PC-3 (cell line): Measurements from ENCODE around the gene NRCAM. TPM values are rescaled to one million over a fixed set of nuclear protein-coding genes. Genes with fewer than 3 reads are reported as not detected.
A peak's percentile ranks its signal among the peaks of the same experiment; 100 is the strongest.

ENCODE experiments used
- ATAC-seq: fragments of 200-7000 bp; cut with Tn5 transposase; 2 replicates; pipeline ENCODE4 v1.9.1; 2020; ENCODE audit warnings: mild to moderate bottlenecking, moderate library complexity
- BruUV-seq: library from RNA; stranded (reverse); fragments of 400-500 nt; replicated peaks from 2 replicates; lab custom pipeline; 2021; lab: Mats Ljungman, UMichigan
- CTCF ChIA-PET: fragments of 300-600 bp; sonication (Branson Sonifier 250); formaldehyde crosslinking; loops from one replicate; lab custom pipeline; 2022; ENCODE audit warnings: antibody characterized with exemption; lab: Charles Lee
- POLR2A ChIA-PET: fragments of 300-600 bp; sonication (Branson Sonifier 250); formaldehyde crosslinking; loops from one replicate; lab custom pipeline; 2022; ENCODE audit warnings: antibody characterized with exemption; ENCODE audit not compliant: unreplicated experiment; lab: Charles Lee
- DNase-seq: peaks from one replicate; pipeline ENCODE4 v3.0.0-alpha.2; 2015
- H2AFZ ChIP-seq: fragments of 300-600 bp; sonication (generic); 2 replicates; pipeline ENCODE4 v1.6.0; 2016; ENCODE audit warnings: antibody characterized with exemption, low read length
- H3F3A ChIP-seq: fragments of 300-600 bp; sonication (generic); one replicate; pipeline ENCODE4 v1.6.0; 2017; ENCODE audit warnings: antibody characterized with exemption, low read length, control low read depth, mild to moderate bottlenecking; ENCODE audit not compliant: unreplicated experiment
- H3K27ac ChIP-seq: fragments of 300-600 bp; sonication (generic); 2 replicates; pipeline ENCODE4 v1.5.1; 2016; ENCODE audit warnings: mild to moderate bottlenecking, low read length
- H3K27me3 ChIP-seq: fragments of 300-600 bp; sonication (generic); 2 replicates; pipeline ENCODE4 v1.6.1; 2016; ENCODE audit warnings: low read length, mixed read lengths
- H3K36me3 ChIP-seq: fragments of 300-600 bp; sonication (generic); 2 replicates; pipeline ENCODE4 v1.6.1; 2016; ENCODE audit warnings: low read depth, mixed run types, low read length, mixed read lengths
- H3K4me1 ChIP-seq: fragments of 300-600 bp; sonication (generic); 2 replicates; pipeline ENCODE4 v1.5.1; 2016; ENCODE audit warnings: low read length; ENCODE audit not compliant: insufficient read depth
- H3K4me2 ChIP-seq: fragments of 300-600 bp; sonication (generic); 2 replicates; pipeline ENCODE4 v1.6.0; 2016; ENCODE audit warnings: low read length
- H3K4me3 ChIP-seq: fragments of 300-600 bp; sonication (generic); 2 replicates; pipeline ENCODE4 v1.5.1; 2016; ENCODE audit warnings: mild to moderate bottlenecking, low read length, mixed read lengths
- H3K79me2 ChIP-seq: fragments of 300-600 bp; sonication (generic); 2 replicates; pipeline ENCODE4 v1.6.1; 2017; ENCODE audit warnings: low read length, mixed read lengths
- H3K9ac ChIP-seq: fragments of 300-600 bp; sonication (generic); 2 replicates; pipeline ENCODE4 v1.6.0; 2016; ENCODE audit warnings: mild to moderate bottlenecking, low read length
- H3K9me2 ChIP-seq: fragments of 300-600 bp; sonication (generic); replicated peaks from 2 replicates; pipeline ENCODE4 v1.6.1; 2016; ENCODE audit warnings: mixed run types, low read length, mixed read lengths
- H3K9me3 ChIP-seq: fragments of 300-600 bp; sonication (generic); 2 replicates; pipeline ENCODE4 v1.6.1; 2016; ENCODE audit warnings: low read length, mixed read lengths
- H4K20me1 ChIP-seq: fragments of 300-600 bp; sonication (generic); 2 replicates; pipeline ENCODE4 v1.6.1; 2016; ENCODE audit warnings: low read length, mixed read lengths
- CTCF ChIP-seq: fragments of 300-600 bp; sonication (generic); conservative IDR thresholded peaks from 2 replicates; pipeline ENCODE4 v1.5.1; 2017; ENCODE audit warnings: antibody characterized with exemption, low read depth, mild to moderate bottlenecking, low read length
- EZH2 ChIP-seq: fragments of 300-600 bp; sonication (generic); IDR thresholded peaks from one replicate; pipeline ENCODE4 v1.6.1; 2017; ENCODE audit warnings: antibody characterized with exemption, mild to moderate bottlenecking, low read length; ENCODE audit not compliant: unreplicated experiment
- EZH2phosphoT487 ChIP-seq: fragments of 300-600 bp; sonication (generic); IDR thresholded peaks from 2 replicates; pipeline ENCODE4 v1.6.1; 2018; ENCODE audit warnings: mild to moderate bottlenecking, antibody characterized with exemption, low read length, borderline replicate concordance
- intact Hi-C: fragments of 100-400 bp; cut with micrococcal nuclease; formaldehyde crosslinking; loops from 2 replicates; pipeline ENCODE4 v1.9.0; 2023
- total RNA-seq: library from RNA; depleted of rRNA; stranded (reverse); fragments of >200 nt; gene quantifications from 2 replicates; pipeline ENCODE4 v1.2.3, GENCODE V29; 2014

The NRCAM gene
- total RNA-seq, 1 experiment from 2014 or later = not detected

GRCh38 chr7:108181073-108181985, 274.9 kb downstream of the NRCAM start:
- ChIA-PET POLR2A (no interaction called here), CTCF (no interaction called here)
- Histone ChIP-seq H3K4me1 (no peaks in the 10 kb centered on the region), H4K20me1 (no peaks in the 10 kb centered on the region), H3K79me2 (no peaks in the 10 kb centered on the region), H3K9me2 (no peaks in the 10 kb centered on the region), H3K27ac (no peak overlapping the region), H3K4me3 (no peak overlapping the region), H3K9me3 (no peaks in the 10 kb centered on the region), H3K36me3 (no peaks in the 10 kb centered on the region), H2AFZ (no peak overlapping the region), H3K9ac (no peak overlapping the region), H3F3A (no peaks in the 10 kb centered on the region), H3K27me3 (0 out of 2 replicates have a peak, but pooled peaks cover 5% of the 10 kb centered on the region), H3K4me2 (no peak overlapping the region)
- ATAC-seq (peak; percentile 43), DNase-seq (peak; percentile 80)
- no TSS peak for BruUV-seq
- intact Hi-C loops = loop anchor here (1.0 kb wide), 2 partner anchors 279 to 316 kb away; no protein-coding TSS in a partner anchor
- TF ChIP-seq EZH2phosphoT487 (no peak), CTCF (peak; percentile 81), EZH2 (no peak)

GRCh38 chr7:108178398-108178797, 277.8 kb downstream of the NRCAM start:
- Histone ChIP-seq H3K36me3 (no peaks in the 10 kb centered on the region), H3K4me2 (no peak overlapping the region), H4K20me1 (no peaks in the 10 kb centered on the region), H2AFZ (no peak overlapping the region), H3K4me1 (no peaks in the 10 kb centered on the region), H3K9me2 (no peaks in the 10 kb centered on the region), H3K79me2 (no peaks in the 10 kb centered on the region), H3F3A (no peaks in the 10 kb centered on the region), H3K9ac (no peak overlapping the region), H3K4me3 (no peak overlapping the region), H3K27me3 (peaks cover 27% of the 10 kb centered on the region; the same call in 1 of the 2 replicates), H3K9me3 (no peaks in the 10 kb centered on the region), H3K27ac (no peak overlapping the region)
- intact Hi-C loops = no loop called here
- no peak for ATAC-seq
- ChIA-PET CTCF (no interaction called here), POLR2A (no interaction called here)
- no TSS peak for BruUV-seq
- no peak for DNase-seq
- TF ChIP-seq CTCF = no peak
- no peak for TF ChIP-seq EZH2phosphoT487
- TF ChIP-seq EZH2 = no peak

GRCh38 chr7:108171164-108171563, 285.1 kb downstream of the NRCAM start:
- H3K36me3 ChIP-seq = no peaks in the 10 kb centered on the region
- BruUV-seq = no TSS peak
- POLR2A ChIA-PET = interaction anchor here (0.6 kb wide), 1 partner anchor 332 kb away, joined by 3 read pairs; no protein-coding TSS in a partner anchor

More at GRCh38 chr7:108171164-108171563, 285.1 kb downstream of the NRCAM start:
- intact Hi-C loops = no loop called here
- H3K4me1 ChIP-seq = no peaks in the 10 kb centered on the region
- no peaks in the 10 kb centered on the region for H3K79me2 ChIP-seq
- ATAC-seq (no peak), DNase-seq (no peak)
- CTCF ChIA-PET = no interaction called here
- no peak overlapping the region for H3K4me2 ChIP-seq
- TF ChIP-seq CTCF (no peak), EZH2 (no peak), EZH2phosphoT487 (no peak)
- H4K20me1 ChIP-seq = no peaks in the 10 kb centered on the region
- no peak overlapping the region for H3K4me3 ChIP-seq
- no peak overlapping the region for H3K9ac ChIP-seq
- no peaks in the 10 kb centered on the region for H3F3A ChIP-seq
- H3K9me2 ChIP-seq = no peaks in the 10 kb centered on the region
- peaks cover 42% of the 10 kb centered on the region for H3K27me3 ChIP-seq
- H3K9me3 ChIP-seq = no peaks in the 10 kb centered on the region
- no peak overlapping the region for H2AFZ ChIP-seq
- H3K27ac ChIP-seq = no peak overlapping the region
